ENCODE measurements around the gene ACTL7B.

GRCh38 chr9:108836781-108837180, 19.0 kb downstream of the ACTL7B start:
- TF ChIP-seq CTCF (conservative IDR thresholded peaks at IDR 0.05) (no peak), EZH2 (IDR thresholded peaks at IDR 0.05; ENCODE audit: low read depth) (no peak)
